Gastroesophageal sphincter (tissue), 4 donors: ENCODE data around the gene DSG4. TPM values are rescaled to one million over a fixed set of nuclear protein-coding genes. Genes with fewer than 3 reads are reported as not detected.

Experiments
- ATAC-seq: fragments of 150-250 bp; one replicate; pipeline ENCODE4 v1.9.1; 2016; ENCODE audit warnings: mild to moderate bottlenecking, moderate library complexity
- H3K27ac ChIP-seq, 4 donors: fragments of 200-600 bp; sonication (generic) in 3 of 4; 1 replicate in 3 of 4; 2 replicates in 1 of 4; pipeline ENCODE4 v1.5.1; 2016 to 2019
- H3K27me3 ChIP-seq: fragments of 200-600 bp; sonication (generic); one replicate; pipeline ENCODE4 v1.5.1; 2019
- H3K36me3 ChIP-seq, 2 donors: fragments of 200-600 bp; sonication (generic); one replicate each; pipeline ENCODE4 v1.5.1; 2019; ENCODE audit warnings: control low read depth in 1 of 2
- H3K4me1 ChIP-seq, 3 donors: fragments of 200-600 bp; sonication (generic); 1 replicate in 2 of 3; 2 replicates in 1 of 3; pipeline ENCODE4 v1.5.1; 2016 to 2019; ENCODE audit warnings: control low read depth in 2 of 3
- H3K4me3 ChIP-seq, 2 donors: fragments of 200-600 bp; sonication (generic); one replicate each; pipeline ENCODE4 v1.5.1; 2019; ENCODE audit warnings: mild to moderate bottlenecking in 1 of 2, moderate library complexity in 1 of 2
- H3K9me3 ChIP-seq, 3 donors: fragments of 200-600 bp; sonication (generic); one replicate each; pipeline ENCODE4 v1.5.1; 2017 to 2019; ENCODE audit warnings: control low read depth in 2 of 3
- EP300 ChIP-seq: sonication (generic); formaldehyde crosslinking; IDR thresholded peaks from one replicate; pipeline ENCODE4 v1.6.1; 2017; ENCODE audit warnings: antibody characterized with exemption, mild to moderate bottlenecking
- POLR2A ChIP-seq, 2 donors: fragments of 450-650 bp; IDR thresholded peaks; one replicate each; pipeline ENCODE4 v1.6.1; 2017; ENCODE audit warnings: antibody characterized with exemption in 2 of 2, mild to moderate bottlenecking in 2 of 2, moderate library complexity in 1 of 2
- POLR2AphosphoS5 ChIP-seq: sonication (generic); formaldehyde crosslinking; IDR thresholded peaks from one replicate; pipeline ENCODE4 v1.6.1; 2017; ENCODE audit warnings: antibody characterized with exemption
- WGBS, 2 donors: methylation state at CpG; one replicate each; pipeline ENCODE4 v1.1.5; 2018; ENCODE audit warnings: low coverage in 1 of 2; 5-methylcytosine and 5-hydroxymethylcytosine counted together
- total RNA-seq, 4 donors: library from RNA; depleted of rRNA; stranded (reverse); fragments of >200 nt; gene quantifications; one replicate each; pipeline ENCODE4 v1.1.0, GENCODE V29; 2016
- TF ChIP-seq, protein P1 (sequence below), 4 experiments: fragments of 200-600 bp in 2 of 4; fragments of 450-650 bp in 2 of 4; sonication (generic) in 1 of 4; IDR thresholded peaks; one replicate each; pipeline ENCODE4 v1.5.1; 2017 to 2019; ENCODE audit warnings: antibody characterized with exemption in 4 of 4, mild to moderate bottlenecking in 2 of 4, moderate library complexity in 2 of 4

Gene DSG4
- total RNA-seq, 4 donors from 2014 or later, result not detected

DNA sequence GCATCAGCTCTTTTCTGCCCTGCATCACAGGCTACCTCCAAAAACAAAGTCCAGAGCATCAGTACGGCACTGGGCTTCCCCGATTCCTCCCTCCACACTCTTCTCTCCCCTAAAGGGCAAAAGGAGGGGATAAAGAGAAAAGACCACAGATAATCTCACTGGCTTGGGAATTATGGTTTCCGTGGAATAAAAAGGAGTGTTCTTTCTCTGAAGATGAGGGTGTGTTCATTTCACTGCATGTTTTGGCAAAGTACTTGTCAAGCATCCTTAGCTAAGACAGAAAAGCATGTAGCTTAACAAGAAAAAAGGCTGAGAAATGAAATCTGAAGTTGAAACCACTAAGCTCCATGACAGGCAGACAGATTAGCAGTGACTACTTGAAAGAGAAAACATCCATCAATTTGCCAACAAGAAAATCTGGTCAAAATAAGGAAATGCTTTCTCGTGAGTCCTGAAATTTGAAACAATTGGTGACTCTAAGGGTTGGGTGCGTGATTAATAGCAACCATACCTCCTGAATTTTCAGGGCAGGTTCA is 50.4 kb downstream of the DSG4 start:
- Histone ChIP-seq H3K27me3 (no peaks in the 10 kb centered on the region), H3K27ac (no peak overlapping the region), H3K36me3 (no peaks in the 10 kb centered on the region), H3K4me1 (no peaks in the 10 kb centered on the region), H3K4me3 (no peak overlapping the region), H3K9me3 (no peaks in the 10 kb centered on the region)
- ATAC-seq, result no peak
- 52 to 68% methylated on average over 4 to 5 of the region's 5 CpGs for WGBS, 2 donors
- TF ChIP-seq EP300 (no peak), POLR2A (IDR thresholded peaks at IDR 0.05) (no peak), POLR2AphosphoS5 (no peak)
- TF ChIP-seq, protein P1, sequence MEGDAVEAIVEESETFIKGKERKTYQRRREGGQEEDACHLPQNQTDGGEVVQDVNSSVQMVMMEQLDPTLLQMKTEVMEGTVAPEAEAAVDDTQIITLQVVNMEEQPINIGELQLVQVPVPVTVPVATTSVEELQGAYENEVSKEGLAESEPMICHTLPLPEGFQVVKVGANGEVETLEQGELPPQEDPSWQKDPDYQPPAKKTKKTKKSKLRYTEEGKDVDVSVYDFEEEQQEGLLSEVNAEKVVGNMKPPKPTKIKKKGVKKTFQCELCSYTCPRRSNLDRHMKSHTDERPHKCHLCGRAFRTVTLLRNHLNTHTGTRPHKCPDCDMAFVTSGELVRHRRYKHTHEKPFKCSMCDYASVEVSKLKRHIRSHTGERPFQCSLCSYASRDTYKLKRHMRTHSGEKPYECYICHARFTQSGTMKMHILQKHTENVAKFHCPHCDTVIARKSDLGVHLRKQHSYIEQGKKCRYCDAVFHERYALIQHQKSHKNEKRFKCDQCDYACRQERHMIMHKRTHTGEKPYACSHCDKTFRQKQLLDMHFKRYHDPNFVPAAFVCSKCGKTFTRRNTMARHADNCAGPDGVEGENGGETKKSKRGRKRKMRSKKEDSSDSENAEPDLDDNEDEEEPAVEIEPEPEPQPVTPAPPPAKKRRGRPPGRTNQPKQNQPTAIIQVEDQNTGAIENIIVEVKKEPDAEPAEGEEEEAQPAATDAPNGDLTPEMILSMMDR (IDR thresholded peaks at IDR 0.05), result no peak

DNA sequence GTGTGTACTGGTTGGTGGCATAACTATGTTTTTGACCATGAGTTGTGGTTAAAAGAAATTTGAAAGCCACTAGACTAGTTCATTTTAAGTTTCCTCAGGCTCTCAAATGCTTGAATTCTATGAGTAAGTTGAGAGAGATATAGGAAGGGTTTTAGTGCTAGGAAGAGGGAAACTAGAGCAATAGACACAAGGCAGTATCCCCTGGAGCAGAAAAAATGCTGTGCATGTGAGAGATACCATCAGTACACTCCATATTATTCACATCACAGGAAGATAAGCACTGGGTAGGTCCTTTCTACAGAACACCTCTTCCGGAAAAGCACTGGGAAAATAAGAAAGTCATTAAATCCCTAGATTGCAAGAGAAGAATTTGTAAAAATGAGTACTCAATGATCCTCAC is 51.6 kb downstream of the DSG4 start:
- Histone ChIP-seq H3K9me3 (no peaks in the 10 kb centered on the region), H3K27ac (no peak overlapping the region), H3K27me3 (no peaks in the 10 kb centered on the region), H3K4me3 (no peak overlapping the region), H3K36me3 (no peaks in the 10 kb centered on the region), H3K4me1 (no peaks in the 10 kb centered on the region)
- no peak for ATAC-seq
- TF ChIP-seq POLR2A (IDR thresholded peaks at IDR 0.05), result no peak
- TF ChIP-seq, protein P1 (IDR thresholded peaks at IDR 0.05), result no peak
- TF ChIP-seq EP300, result no peak
- no peak for TF ChIP-seq POLR2AphosphoS5
- 83 to 100% methylated on average over 1 of the region's 1 CpG for WGBS, 2 donors

DNA sequence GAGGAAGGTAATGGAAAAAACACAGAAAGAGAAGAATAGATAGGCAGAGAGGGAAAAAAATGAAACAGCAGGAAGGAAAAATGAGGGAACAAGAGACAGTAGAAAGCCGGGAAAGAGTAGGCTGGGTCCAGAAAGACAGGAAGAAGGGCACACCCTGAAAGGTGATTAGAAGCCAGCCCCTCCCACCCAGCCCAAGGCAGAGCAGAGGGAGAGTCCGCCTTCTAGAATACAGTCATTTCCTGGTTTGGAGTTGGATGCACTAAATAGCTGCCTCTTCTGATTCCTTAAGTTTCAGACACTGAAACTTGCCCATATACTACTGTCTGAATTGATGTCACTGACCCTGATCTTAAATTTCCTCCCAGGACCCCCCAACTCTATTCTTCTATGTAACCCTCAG is 53.0 kb downstream of the DSG4 start:
- no peak overlapping the region for H3K4me3 ChIP-seq
- H3K4me1 ChIP-seq, result no peaks in the 10 kb centered on the region
- no peaks in the 10 kb centered on the region for H3K36me3 ChIP-seq
- no peak for TF ChIP-seq POLR2A (IDR thresholded peaks at IDR 0.05)
- no peak for TF ChIP-seq POLR2AphosphoS5
- TF ChIP-seq, protein P1 (IDR thresholded peaks at IDR 0.05), result no peak
- no peak for TF ChIP-seq EP300
- no peaks in the 10 kb centered on the region for H3K27me3 ChIP-seq
- H3K9me3 ChIP-seq, result peaks cover 0 to 5% (median 0%) of the 10 kb centered on the region in 3 donors
- WGBS, 2 donors, result 56 to 60% methylated on average over 2 of the region's 2 CpGs
- ATAC-seq, result no peak
- H3K27ac ChIP-seq, result no peak overlapping the region

DNA sequence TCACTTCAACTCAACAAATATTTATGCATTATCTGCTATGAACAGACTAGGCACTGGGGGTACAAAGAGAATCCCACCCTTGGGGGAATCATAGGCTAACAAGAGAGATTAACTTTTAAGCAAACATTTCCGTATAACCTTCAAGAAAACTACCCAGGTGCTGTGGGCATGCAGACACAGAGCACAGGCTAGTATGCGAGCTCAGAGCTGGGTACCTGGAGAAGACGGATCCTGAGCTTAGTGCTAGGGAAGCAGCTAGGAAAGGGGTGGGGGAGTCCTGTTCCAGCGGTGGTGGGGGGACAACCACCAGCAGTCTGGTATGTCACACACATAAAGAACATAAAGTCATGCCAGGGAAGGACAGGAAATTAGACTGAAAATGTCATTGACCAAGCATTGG is 53.5 kb downstream of the DSG4 start:
- no peak for ATAC-seq
- 67 to 76% methylated on average over 3 to 4 of the region's 4 CpGs for WGBS, 2 donors
- H3K27ac ChIP-seq, result no peak overlapping the region
- TF ChIP-seq POLR2AphosphoS5 (no peak), EP300 (no peak)
- TF ChIP-seq, protein P1 (IDR thresholded peaks at IDR 0.05), result no peak
- H3K27me3 ChIP-seq, result no peaks in the 10 kb centered on the region
- H3K9me3 ChIP-seq, result peaks cover 0 to 6% (median 0%) of the 10 kb centered on the region in 3 donors
- H3K4me1 ChIP-seq, result no peaks in the 10 kb centered on the region
- H3K4me3 ChIP-seq, result no peak overlapping the region
- H3K36me3 ChIP-seq, result no peaks in the 10 kb centered on the region

DNA sequence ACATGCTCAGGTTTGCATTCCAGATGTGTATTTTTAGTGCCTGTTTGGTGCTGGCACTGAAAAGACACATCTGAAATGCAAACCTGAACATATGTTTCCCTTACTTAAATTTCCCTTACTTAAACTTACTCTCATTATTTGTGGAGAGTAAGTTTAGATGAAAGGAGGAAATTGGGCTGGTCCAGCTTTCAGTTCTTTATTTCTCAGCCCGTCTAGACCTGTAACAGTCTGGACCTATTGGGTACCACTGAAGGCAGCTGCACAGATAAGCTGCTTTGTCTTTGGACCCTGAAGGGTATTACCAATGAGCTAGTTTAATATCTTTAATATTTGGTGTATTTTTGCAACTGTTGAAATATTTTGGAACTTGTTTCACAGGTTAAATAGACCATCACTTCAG is 54.0 kb downstream of the DSG4 start:
- no peak for TF ChIP-seq POLR2AphosphoS5
- TF ChIP-seq, protein P1 (IDR thresholded peaks at IDR 0.05), result no peak
- TF ChIP-seq EP300, result no peak
- no peak for TF ChIP-seq POLR2A (IDR thresholded peaks at IDR 0.05)
- H3K4me3 ChIP-seq, result no peak overlapping the region
- ATAC-seq, result no peak
- H3K4me1 ChIP-seq, result no peaks in the 10 kb centered on the region
- no peaks in the 10 kb centered on the region for H3K27me3 ChIP-seq
- WGBS, 2 donors, result 58 to 63% methylated on average over 1 of the region's 1 CpG
- no peaks in the 10 kb centered on the region for H3K36me3 ChIP-seq
- H3K27ac ChIP-seq, result no peak overlapping the region
- peaks cover 0 to 6% (median 0%) of the 10 kb centered on the region in 3 donors for H3K9me3 ChIP-seq
